HG02571 (cell line): ENCODE measurements around the gene SLC25A26.
A peak's percentile ranks its signal among the peaks of the same experiment; 100 is the strongest.

Source experiments
- ATAC-seq: cut with Tn5 transposase; IDR thresholded peaks from one replicate; pipeline ENCODE4 v1.9.1; 2021; ENCODE audit warnings: mild to moderate bottlenecking, moderate library complexity; ENCODE audit not compliant: unreplicated experiment

SLC25A26 gene

GRCh38 chr3:66367979-66368378 is 147.2 kb downstream of the SLC25A26 start:
- no peak for ATAC-seq

DNA sequence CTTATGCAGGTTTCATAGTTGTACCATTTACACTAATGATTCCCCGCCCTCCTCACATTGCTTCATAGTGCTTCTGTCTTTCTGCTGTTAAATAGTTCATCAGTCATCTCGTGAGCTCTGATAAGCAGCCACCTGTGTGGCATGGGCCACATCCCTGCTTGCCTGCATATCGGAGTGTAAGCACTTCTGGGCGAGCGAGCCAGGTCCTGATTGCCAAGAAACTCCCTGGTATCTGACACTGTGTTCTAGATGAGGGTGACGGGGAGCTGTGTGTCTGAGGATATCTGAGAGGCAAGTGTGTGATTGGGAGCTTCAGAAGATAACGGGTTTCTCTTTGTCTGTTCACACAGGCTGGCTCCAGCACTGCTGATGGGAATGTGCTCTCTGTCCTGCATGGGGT is 149.4 kb downstream of the SLC25A26 start:
- ATAC-seq = no peak

- ATAC-seq = no peak
Measured at GRCh38 chr3:66371432-66371831, 150.6 kb downstream of the SLC25A26 start.

DNA sequence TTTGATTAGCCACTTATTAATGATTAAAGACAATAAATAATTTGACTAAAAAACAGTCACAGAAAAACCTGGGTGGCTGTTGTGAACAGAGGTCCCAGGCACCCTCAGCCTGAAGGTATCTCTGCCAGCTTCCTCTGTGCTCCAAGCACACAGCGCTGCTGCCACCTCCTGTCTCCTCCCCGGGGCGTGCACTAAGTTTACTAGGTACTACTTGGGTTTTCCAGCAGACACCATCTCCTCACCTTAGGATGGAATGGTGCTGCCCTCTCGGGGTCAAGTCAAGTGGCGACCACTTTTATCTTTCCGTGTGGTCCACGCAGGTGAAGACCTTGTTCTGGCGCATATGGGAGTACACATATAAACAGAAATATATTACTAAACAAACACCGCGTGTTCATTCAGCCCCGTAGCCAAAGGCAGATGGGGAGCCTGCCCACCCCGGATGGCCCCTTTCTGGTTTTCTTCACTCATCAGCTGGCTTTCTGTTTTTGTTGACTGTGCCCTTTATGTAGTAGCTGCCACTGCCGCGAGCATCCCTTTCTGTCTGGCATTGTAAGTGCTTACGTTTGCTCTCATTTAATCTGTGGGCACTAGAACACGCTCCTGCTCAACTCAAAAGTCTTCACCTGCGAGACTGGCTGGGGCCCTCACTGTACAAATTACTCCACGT is 152.0 kb downstream of the SLC25A26 start:
- ATAC-seq = no peak

GRCh38 chr3:66376568-66376967 is 155.8 kb downstream of the SLC25A26 start:
- no peak for ATAC-seq

DNA sequence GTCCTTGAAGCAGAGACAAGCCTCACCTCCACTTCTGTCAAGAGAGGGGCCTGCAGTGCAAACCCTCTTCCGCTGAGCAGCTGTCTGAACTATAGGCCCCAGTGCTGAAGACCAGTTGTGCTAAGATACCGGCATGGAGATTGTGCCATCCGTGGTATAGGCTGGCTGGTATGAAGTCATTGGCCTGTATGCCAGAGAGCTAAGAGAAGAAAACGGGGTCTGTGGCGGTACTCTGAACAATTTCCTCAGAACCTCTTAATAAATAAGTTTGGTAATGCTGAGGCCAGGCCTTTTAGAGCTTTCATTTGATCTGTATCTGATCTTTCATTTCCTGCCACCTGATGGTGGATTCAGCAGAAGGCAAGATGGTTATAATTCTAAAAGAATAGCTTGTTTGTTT is 157.0 kb downstream of the SLC25A26 start:
- ATAC-seq = no peak

- no peak for ATAC-seq
Measured at GRCh38 chr3:66378256-66378655, 157.5 kb downstream of the SLC25A26 start.

- ATAC-seq = no peak
Measured at GRCh38 chr3:66379565-66379964, 158.8 kb downstream of the SLC25A26 start.

DNA sequence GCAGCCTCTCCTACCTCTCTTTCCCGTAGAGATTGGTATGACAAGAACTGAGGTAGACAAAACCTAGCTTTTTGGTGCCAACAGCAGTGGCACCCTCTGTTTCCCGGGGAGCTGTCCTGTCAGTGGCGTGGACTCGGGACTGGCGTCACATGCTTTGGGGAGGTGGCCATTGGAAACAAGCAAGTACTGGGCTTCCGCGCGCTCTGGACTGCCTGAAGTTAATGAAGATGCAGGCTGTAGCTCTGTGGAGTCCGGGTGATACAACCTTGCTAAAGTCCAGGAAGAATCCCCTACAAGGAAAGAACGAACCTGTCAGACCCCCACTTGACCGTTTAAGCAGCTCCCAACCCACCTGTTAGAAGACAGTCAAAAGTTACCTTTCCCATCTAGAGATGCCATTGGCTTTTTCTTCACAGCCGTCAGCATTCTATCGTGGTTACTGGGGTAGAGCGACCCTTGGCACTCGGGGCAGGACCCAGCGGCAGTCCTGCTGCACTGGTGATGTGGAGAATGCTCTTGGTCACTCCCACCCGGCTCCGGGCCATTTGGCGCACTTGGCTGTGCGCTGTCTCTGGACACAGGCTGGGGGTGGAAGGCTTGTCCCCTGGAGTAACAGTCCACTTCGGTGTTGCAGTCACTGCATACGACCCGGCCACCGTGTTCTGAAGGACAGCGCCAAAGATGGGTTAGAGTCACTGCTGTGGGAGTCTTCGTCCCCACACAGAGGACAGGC is 159.6 kb downstream of the SLC25A26 start:
- ATAC-seq = no peak

- ATAC-seq = no peak
Measured at GRCh38 chr3:66381626-66382025, 160.8 kb downstream of the SLC25A26 start.

GRCh38 chr3:66382142-66382541 is 161.3 kb downstream of the SLC25A26 start:
- ATAC-seq = no peak

- no peak for ATAC-seq
Measured at GRCh38 chr3:66383023-66383422, 162.2 kb downstream of the SLC25A26 start.

GRCh38 chr3:66383998-66384745 is 163.4 kb downstream of the SLC25A26 start:
- ATAC-seq = no peak

- ATAC-seq = no peak
Measured at GRCh38 chr3:66385066-66385465, 164.3 kb downstream of the SLC25A26 start.

DNA sequence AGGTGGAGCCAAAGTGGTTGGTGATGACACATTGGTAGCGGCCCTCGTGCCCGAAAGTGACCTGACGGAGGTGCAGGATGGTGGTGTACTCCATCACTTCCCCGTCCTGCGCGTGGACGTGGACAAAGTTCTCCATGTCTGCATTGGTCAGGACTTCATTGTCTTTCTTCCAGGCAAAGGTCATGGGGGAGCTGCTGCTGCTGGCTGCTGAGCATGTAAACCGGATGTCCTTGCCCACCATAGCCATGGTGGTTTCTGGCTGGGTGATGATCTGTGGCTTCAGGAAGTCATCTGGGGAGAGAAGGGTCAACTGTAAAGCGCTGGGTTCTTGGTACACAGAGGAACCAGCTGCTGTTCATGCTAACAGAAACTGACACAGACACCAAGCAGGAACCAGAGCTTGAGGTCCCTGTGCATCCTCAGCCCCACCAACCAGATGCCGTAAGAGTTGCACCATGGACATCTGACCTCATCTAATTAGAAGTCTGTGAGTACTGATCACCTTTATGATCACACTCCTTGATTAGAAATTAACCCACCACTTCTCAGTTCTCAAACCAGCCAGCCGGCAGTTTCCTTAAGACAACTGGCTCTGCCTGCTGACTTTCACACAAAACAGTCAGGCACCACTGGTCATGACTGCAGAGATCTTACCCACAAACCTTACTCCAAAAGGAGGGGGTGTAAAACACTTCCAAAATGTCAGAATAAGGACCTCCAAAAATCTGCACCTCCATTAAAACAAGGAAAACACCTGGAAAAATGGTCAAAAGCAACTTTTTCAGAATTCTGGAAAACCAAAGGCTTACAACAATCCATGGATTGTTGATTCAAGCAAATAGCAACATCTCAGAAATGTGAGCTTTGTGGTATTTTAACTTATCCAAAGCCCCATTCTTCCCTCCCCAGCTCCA is 165.5 kb downstream of the SLC25A26 start:
- ATAC-seq = peak; percentile 72

GRCh38 chr3:66386925-66387650 is 166.3 kb downstream of the SLC25A26 start:
- peak; percentile 60 for ATAC-seq

- peak; percentile 34 for ATAC-seq
Measured at GRCh38 chr3:66390013-66390412, 169.2 kb downstream of the SLC25A26 start.

GRCh38 chr3:66392512-66392911 is 171.7 kb downstream of the SLC25A26 start:
- ATAC-seq = no peak

DNA sequence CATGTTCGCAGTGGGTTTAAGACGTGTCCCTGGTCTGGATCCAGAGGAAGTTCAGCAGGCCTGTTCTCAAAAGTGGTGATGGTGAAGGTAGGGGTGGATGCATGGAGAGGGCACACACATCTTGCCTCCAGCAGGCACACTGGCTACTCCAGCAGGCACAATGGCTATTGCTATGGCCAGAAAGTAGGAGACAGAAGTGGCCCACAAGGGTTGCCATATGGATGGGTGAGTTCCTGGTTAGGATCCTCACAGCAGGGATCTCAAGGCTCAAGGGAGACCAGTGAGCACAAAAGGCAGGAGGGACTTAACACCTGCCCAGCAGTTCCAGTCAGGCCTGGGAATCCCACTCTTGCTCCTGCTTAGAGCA is 172.1 kb downstream of the SLC25A26 start:
- no peak for ATAC-seq

- peak; percentile 7 for ATAC-seq
Measured at GRCh38 chr3:66393333-66394005, 172.7 kb downstream of the SLC25A26 start.
